HepG2 (cell line): ENCODE measurements around the gene SLC35F3.

Experiments used
- ELF1 ChIP-seq: sonication (generic); formaldehyde crosslinking; IDR thresholded peaks from 2 replicates; pipeline ENCODE4 v1.4.0; 2020; ENCODE audit warnings: missing genetic modification reagents
- EZH2 ChIP-seq: conservative IDR thresholded peaks from 2 replicates; pipeline ENCODE4 v1.6.1; 2012; ENCODE audit warnings: mild to moderate bottlenecking, low read depth, low read length, moderate library complexity
- HHEX ChIP-seq: IDR thresholded peaks from 2 replicates; pipeline ENCODE4 v1.6.1; 2016; ENCODE audit warnings: control low read depth
- IRF1 ChIP-seq: sonication (generic); formaldehyde crosslinking; IDR thresholded peaks from 2 replicates; pipeline ENCODE4 v1.4.0; 2020; ENCODE audit warnings: low read depth, mild to moderate bottlenecking, missing genetic modification reagents
- PHF8 ChIP-seq: sonication (generic); formaldehyde crosslinking; IDR thresholded peaks from 2 replicates; pipeline ENCODE4 v1.5.0; 2020; ENCODE audit warnings: missing genetic modification reagents
- POLR2A ChIP-seq, 2 experiments: IDR thresholded peaks; 2 replicates each; pipeline ENCODE4 v1.6.1; 2011; ENCODE audit warnings: low read depth in 2 of 2, low read length in 2 of 2, mild to moderate bottlenecking in 1 of 2, moderate library complexity in 1 of 2; ENCODE audit not compliant: insufficient read depth in 1 of 2
- RAD21 ChIP-seq: fragments of 450-650 bp; formaldehyde crosslinking; IDR thresholded peaks from 2 replicates; pipeline ENCODE4 v1.5.0; 2020; ENCODE audit warnings: mild to moderate bottlenecking
- SRF ChIP-seq: IDR thresholded peaks from 2 replicates; pipeline ENCODE4 v1.6.1; 2011; ENCODE audit warnings: mild to moderate bottlenecking, low read depth, low read length, moderate library complexity
- TBX2 ChIP-seq: sonication (generic); formaldehyde crosslinking; IDR thresholded peaks from 2 replicates; pipeline ENCODE4 v1.5.0; 2020; ENCODE audit warnings: missing genetic modification reagents, mild to moderate bottlenecking, borderline replicate concordance
- U2AF2 ChIP-seq: fragments of 200-400 bp; formaldehyde crosslinking; IDR thresholded peaks from 2 replicates; pipeline ENCODE4 v1.6.1; 2017; ENCODE audit warnings: low read depth, mild to moderate bottlenecking, low read length
- YY1 ChIP-seq: IDR thresholded peaks from 2 replicates; pipeline ENCODE4 v1.6.1; 2011; ENCODE audit warnings: low read length, low read depth, moderate library complexity, mild to moderate bottlenecking; ENCODE audit not compliant: insufficient read depth, insufficient replicate concordance
- ZNF34 ChIP-seq: sonication (generic); formaldehyde crosslinking; IDR thresholded peaks from 2 replicates; pipeline ENCODE4 v1.4.0; 2020; ENCODE audit warnings: mild to moderate bottlenecking, missing genetic modification reagents, borderline replicate concordance

- TF ChIP-seq POLR2A (IDR thresholded peaks at IDR 0.05; ENCODE audit: insufficient read depth in 1 of 2, low read depth in 2 of 2, low read length in 2 of 2) (no peak), SRF (no peak), HHEX (CRISPR knock-in tag) (no peak), IRF1 (CRISPR knock-in tag) (no peak), TBX2 (CRISPR knock-in tag) (no peak), ELF1 (no peak), U2AF2 (no peak), RAD21 (no peak), YY1 (no peak), PHF8 (CRISPR knock-in tag) (no peak), ZNF34 (CRISPR knock-in tag) (no peak), EZH2 (no peak)
Measured at GRCh38 chr1:234208351-234208750, 303.9 kb downstream of the SLC35F3 start.
